Stimulated activated CD8-positive, alpha-beta memory T cell treated with anti-CD3 and anti-CD28 coated beads, Interleukin-4, amount 100 ng/mL, for 24 hours (primary cell): ENCODE data around the gene TEKT3.

Source experiments
- DNase-seq: peaks from one replicate; pipeline ENCODE4 v3.0.0-alpha.2; 2020; ENCODE audit warnings: low read depth

Gene TEKT3

DNA sequence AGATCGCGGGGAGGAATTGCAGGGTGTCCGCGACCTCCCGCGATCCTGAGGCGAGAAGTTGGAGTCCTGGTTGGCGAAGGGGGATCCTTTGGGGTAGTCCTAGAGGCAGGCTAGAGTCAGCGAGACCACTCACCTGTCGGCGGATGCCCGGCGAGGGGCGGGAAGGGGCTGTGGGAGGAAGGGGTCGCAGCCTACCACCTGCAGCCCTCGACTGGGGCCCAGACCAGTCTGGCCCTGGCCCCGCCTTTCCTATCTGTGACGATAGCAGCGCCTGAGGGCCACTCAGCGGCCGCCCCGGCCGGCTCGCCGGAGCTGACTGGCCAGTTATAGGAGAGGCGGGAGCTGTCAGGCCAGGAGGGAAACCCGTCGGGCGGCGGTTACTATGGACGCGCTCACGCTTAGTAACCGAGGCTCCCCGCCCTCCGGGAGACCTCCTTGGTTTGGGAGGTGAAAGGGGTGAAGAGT is at the start of gene TEKT3:
Gene TEKT3, minus strand, starts transcription at position 213 of the 465 bp plus-strand sequence. CDS start 10,012 bp downstream, outside the sequence.
- DNase-seq, result peak; percentile 2

- no peak for DNase-seq
Measured at GRCh38 chr17:15388356-15389041, 47.1 kb upstream of the TEKT3 start.

DNA sequence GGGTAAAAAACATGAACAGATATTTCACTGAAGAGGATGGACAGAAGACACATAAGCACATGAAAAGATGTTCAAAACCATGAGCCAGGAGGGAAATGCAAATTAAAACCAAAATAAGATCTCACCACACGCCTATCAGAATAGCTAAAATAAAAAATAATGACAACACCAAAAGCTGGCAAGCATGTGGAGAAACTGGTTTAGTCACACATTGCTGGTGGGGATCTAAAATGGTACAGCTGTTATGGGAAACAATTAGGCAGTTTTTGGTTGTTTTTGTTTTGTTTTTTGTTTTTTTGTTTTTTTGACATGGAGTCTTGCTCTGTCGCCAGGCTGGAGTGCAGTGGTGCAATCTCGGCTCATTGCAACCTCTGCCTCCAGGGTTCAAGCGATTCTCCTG is 44.7 kb upstream of the TEKT3 start:
- no peak for DNase-seq

- DNase-seq, result no peak
Measured at GRCh38 chr17:15385305-15385704, 43.9 kb upstream of the TEKT3 start.

DNA sequence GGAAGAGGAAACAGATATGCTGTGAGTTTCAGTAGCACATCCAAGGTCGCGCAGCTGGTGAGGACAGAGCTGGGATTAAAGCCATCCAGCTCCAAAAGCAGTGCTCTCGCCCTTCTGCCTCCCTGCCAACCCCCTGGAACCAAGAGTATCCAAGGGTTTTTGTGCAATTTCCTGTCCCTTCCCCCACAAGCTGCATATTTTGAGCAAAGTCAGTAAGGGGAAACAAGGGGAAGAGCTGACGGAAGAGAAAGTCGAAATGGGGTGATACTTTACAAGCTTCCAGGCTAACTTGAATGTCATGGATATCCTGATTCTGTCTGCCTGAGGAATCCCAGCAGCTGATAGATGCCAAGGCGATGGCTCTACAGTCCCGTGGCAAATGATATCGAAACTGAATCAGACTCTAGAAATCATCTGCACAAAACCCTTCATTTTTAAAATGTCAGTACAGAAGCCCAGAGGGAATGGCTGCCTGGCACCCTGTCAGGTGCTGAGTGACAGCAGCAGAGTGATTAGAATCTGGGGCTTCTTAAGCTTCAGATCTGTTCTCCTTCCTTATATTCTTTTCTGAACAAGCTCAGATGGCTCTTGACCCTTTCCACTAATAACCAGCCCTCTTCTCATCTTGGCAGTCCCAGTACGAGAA is 42.9 kb upstream of the TEKT3 start:
- no peak for DNase-seq

GRCh38 chr17:15382914-15383313 is 41.5 kb upstream of the TEKT3 start:
- no peak for DNase-seq

- DNase-seq, result no peak
Measured at GRCh38 chr17:15381707-15382106, 40.3 kb upstream of the TEKT3 start.

DNA sequence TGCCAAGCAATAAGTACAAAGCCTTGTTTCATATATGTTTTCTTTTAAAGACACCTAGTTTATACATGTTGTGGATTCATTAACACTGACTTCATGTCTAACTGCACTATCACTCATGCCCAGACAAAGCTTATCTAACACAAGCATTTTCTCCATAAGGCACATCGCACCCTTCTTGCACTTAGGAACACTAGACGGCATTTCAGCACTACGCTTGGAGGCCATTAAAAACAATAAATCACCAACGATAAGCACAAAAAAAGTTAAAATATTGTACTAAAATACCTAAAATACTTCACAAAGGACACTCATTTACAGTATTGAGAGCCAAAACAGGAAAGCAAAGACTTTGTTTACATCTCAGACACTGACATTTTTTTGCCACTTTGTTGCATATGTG is 39.0 kb upstream of the TEKT3 start:
- no peak for DNase-seq

- DNase-seq, result no peak
Measured at GRCh38 chr17:15379659-15380058, 38.3 kb upstream of the TEKT3 start.

- DNase-seq, result no peak
Measured at GRCh38 chr17:15378243-15378642, 36.8 kb upstream of the TEKT3 start.

GRCh38 chr17:15377616-15378015 is 36.2 kb upstream of the TEKT3 start:
- no peak for DNase-seq

DNA sequence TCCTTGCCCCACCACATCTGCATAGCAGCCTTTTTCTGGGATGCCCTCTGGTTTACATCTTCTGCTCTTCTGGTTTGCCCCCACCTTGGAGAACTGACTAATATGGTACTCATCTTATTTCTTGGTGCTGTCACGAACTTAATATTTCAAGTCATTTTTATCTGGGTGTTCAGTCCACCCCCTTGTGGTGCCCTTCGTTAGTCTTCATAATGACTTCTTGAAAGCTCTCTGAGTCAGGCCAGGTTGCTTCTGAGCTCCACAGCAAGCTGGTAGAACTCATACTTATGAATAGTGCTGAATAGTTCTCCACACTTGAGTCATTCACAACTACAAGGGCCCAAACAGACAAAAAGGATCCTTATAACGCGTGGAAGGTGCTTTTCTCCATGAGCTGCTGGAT is 35.8 kb upstream of the TEKT3 start:
- DNase-seq, result no peak

GRCh38 chr17:15371376-15372130 is 30.2 kb upstream of the TEKT3 start:
- no peak for DNase-seq

- DNase-seq, result no peak
Measured at GRCh38 chr17:15368600-15368999, 27.2 kb upstream of the TEKT3 start.

DNA sequence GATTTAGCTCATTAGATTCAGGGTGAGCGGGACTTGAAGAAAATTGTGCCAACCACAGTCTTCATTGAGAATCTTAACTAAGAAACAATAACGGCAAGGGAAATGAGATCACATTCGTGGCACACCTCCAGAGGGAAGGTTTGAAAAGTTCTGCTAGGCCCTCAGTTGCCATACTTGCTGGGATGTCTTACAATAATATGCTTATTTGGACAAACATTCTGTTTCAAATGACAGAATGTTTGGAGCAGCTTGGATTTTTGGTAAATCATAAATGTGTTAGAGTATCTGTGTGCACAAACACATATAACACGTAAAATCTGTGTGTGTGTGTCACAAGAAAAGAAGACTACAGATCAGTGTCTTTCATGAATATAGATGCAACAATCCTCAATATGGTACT is 24.6 kb upstream of the TEKT3 start:
- DNase-seq, result no peak

GRCh38 chr17:15364615-15365014 is 23.2 kb upstream of the TEKT3 start:
- no peak for DNase-seq

DNA sequence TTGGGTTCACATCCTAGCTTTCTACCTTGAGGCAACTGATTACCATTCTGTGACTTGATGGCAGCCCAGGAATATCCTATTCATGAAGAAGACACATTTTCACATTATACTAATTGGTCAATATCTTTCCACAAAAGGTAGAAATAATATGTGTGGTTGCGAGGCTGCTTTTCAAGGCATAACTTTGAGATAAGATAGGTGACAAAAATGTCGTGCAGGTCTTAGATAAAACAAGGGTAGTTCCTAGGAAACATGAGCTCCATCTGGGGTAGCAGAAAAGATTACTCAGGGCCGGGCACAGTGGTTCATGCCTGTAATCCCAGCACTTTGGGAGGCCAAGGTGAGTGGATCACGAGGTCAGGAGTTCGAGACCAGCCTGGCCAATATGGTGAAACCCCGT is 22.3 kb upstream of the TEKT3 start:
- DNase-seq, result no peak

GRCh38 chr17:15361592-15361991 is 20.2 kb upstream of the TEKT3 start:
- no peak for DNase-seq

DNA sequence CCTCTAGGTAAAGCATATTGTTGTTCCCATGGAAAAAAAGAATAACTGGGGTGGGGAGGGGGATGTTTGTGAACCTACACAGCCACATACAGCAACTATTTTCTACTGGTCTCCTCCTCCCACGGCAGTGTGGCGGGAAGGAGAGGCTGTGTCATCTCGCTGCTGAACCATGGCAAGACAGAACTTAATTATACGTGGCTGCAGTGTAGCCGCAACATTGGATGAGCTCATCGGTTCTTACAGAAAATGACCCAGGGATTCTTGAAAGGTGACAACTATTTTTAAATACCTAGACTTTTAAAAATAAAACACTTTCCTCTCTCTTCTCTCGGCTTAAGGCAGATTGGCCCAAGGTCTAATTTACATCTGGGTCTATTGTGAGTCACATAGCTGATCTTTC is 19.8 kb upstream of the TEKT3 start:
- no peak for DNase-seq

DNA sequence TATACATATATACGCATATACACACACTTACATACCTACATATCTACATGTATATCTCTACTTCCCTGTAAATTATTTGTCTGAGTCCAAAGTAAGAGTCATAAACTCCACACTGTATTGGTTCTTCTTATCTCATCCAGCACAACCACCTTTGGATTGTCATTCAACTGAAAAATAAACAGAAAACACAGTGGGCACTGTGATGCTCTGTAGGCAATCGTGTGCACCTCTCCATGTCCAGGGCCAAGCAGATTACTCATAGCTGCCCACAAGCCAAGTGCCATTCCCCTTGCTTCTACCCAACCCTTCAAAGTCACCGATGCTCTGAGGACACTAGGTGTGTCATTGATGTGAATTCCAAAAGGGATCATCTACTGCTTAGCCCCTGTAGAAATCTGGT is 12.9 kb upstream of the TEKT3 start:
- no peak for DNase-seq

- DNase-seq, result no peak
Measured at GRCh38 chr17:15351925-15352324, 10.5 kb upstream of the TEKT3 start.

DNA sequence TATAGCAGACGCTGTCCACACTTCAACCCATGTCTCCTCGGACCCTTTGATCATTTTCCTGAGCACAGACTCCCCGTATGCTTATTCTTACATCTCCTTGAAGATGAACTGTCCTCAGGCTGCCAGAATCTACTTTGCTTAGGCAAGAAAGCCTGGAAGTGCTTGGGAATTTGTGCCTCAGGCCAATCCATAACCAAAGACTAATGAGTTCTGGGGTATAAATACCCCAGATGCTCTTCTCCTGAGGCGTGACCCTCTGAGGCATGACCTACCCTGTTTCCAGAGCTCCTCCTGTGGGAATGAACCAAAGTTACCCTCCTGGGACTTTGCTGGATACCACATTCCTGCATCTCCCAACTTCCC is 10.1 kb upstream of the TEKT3 start:
- DNase-seq, result no peak

DNA sequence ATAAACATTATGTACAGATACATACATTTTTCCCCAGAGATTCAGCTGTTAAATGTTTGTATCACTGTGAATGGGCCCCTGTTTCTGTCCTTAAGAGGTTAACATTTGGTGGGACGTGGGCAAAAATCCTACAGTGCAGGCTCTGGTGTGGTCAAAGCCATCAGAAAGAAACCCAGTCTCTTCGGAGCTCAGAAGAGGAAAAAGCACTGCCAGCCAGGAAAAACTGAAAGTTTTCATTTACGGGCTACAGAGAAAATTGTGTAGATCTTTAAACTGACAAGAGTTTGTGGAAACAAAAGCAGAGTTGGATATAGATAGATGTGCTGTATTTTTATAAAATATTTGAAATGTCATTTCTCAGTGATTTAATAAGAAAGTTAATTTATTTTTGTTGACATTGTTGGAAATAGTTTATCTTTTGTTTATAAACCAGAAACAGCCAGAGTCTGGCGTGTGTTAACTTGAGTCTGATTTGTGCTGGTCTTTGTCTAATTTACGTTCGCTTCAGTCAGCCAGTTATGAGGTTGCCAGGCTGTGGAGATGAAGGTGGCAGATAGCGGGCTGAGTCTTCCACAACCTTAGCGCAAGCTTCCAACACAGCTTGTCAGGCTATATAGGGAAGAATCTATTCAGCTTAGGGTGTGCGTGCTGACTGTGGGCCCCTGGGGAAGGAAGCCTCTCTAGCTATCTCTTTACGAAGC is 9.5 kb upstream of the TEKT3 start:
- no peak for DNase-seq
